Measurements from ENCODE around the gene ARTN. TPM values are rescaled to one million over a fixed set of nuclear protein-coding genes. Genes with fewer than 3 reads are reported as not detected.

The ARTN gene
- total and polyA plus RNA-seq, 4 donors: 0.61 to 3.2 (median 1.9) TPM; not detected in 1

- Histone ChIP-seq H3K27me3 (ENCODE audit: control insufficient read depth, insufficient read depth, low read length) (peaks cover 19% of the 10 kb centered on the region), H3K4me1 (ENCODE audit: control insufficient read depth, insufficient read depth, low read length) (peaks cover 49% of the 10 kb centered on the region), H3K4me3 (ENCODE audit: low read depth, low read length) (no peak overlapping the region), H3K27ac (ENCODE audit: low read depth, low read length) (no peak overlapping the region), H3K9me3 (ENCODE audit: control insufficient read depth, insufficient read depth, low read length) (no peaks in the 10 kb centered on the region), H3K36me3 (ENCODE audit: control insufficient read depth, insufficient read depth, low read length) (peaks cover 18% of the 10 kb centered on the region)
- 2% methylated on average over 45 of the region's 48 CpGs for WGBS (ENCODE audit: insufficient coverage)
- DNase-seq (ENCODE audit: low read depth in 4 of 6, low spot score in 6 of 6): no peak
These were observed 2.3 kb downstream of the ARTN start for GRCh38 chr1:43935711-43936427.

GRCh38 chr1:43936431-43937151, 3.0 kb downstream of the ARTN start:
- H3K9me3 ChIP-seq (ENCODE audit: control insufficient read depth, insufficient read depth, low read length): no peaks in the 10 kb centered on the region
- peaks cover 13% of the 10 kb centered on the region for H3K36me3 ChIP-seq (ENCODE audit: control insufficient read depth, insufficient read depth, low read length)
- no peak overlapping the region for H3K27ac ChIP-seq (ENCODE audit: low read depth, low read length)
- H3K4me1 ChIP-seq (ENCODE audit: control insufficient read depth, insufficient read depth, low read length): peaks cover 49% of the 10 kb centered on the region
- WGBS (ENCODE audit: insufficient coverage): 5% methylated on average over 54 of the region's 56 CpGs
- peak overlapping the region; percentile 19 for H3K4me3 ChIP-seq (ENCODE audit: low read depth, low read length)
- peak in 2 of 6 donors; percentile 66 to 72 for DNase-seq (ENCODE audit: low read depth in 4 of 6, low spot score in 6 of 6)
- H3K27me3 ChIP-seq (ENCODE audit: control insufficient read depth, insufficient read depth, low read length): peaks cover 19% of the 10 kb centered on the region

- Histone ChIP-seq H3K36me3 (ENCODE audit: control insufficient read depth, insufficient read depth, low read length) (peaks cover 7% of the 10 kb centered on the region), H3K4me3 (ENCODE audit: low read depth, low read length) (no peak overlapping the region), H3K9me3 (ENCODE audit: control insufficient read depth, insufficient read depth, low read length) (no peaks in the 10 kb centered on the region), H3K4me1 (ENCODE audit: control insufficient read depth, insufficient read depth, low read length) (peaks cover 49% of the 10 kb centered on the region), H3K27ac (ENCODE audit: low read depth, low read length) (no peak overlapping the region), H3K27me3 (ENCODE audit: control insufficient read depth, insufficient read depth, low read length) (peaks cover 19% of the 10 kb centered on the region)
- WGBS (ENCODE audit: insufficient coverage): 88% methylated on average over 8 of the region's 8 CpGs
- DNase-seq (ENCODE audit: low read depth in 4 of 6, low spot score in 6 of 6): no peak
These were observed 3.7 kb downstream of the ARTN start for GRCh38 chr1:43937179-43937865.

- H3K4me1 ChIP-seq (ENCODE audit: control insufficient read depth, insufficient read depth, low read length): peaks cover 39% of the 10 kb centered on the region
- peaks cover 7% of the 10 kb centered on the region for H3K36me3 ChIP-seq (ENCODE audit: control insufficient read depth, insufficient read depth, low read length)
- 73% methylated on average over 6 of the region's 10 CpGs for WGBS (ENCODE audit: insufficient coverage)
- no peak for DNase-seq (ENCODE audit: low read depth in 4 of 6, low spot score in 6 of 6)
- peaks cover 10% of the 10 kb centered on the region for H3K27me3 ChIP-seq (ENCODE audit: control insufficient read depth, insufficient read depth, low read length)
- H3K4me3 ChIP-seq (ENCODE audit: low read depth, low read length): no peak overlapping the region
- no peaks in the 10 kb centered on the region for H3K9me3 ChIP-seq (ENCODE audit: control insufficient read depth, insufficient read depth, low read length)
- no peak overlapping the region for H3K27ac ChIP-seq (ENCODE audit: low read depth, low read length)
These were observed 4.8 kb downstream of the ARTN start for GRCh38 chr1:43938383-43938782.

- no peak overlapping the region for H3K27ac ChIP-seq (ENCODE audit: low read depth, low read length)
- peaks cover 3% of the 10 kb centered on the region for H3K27me3 ChIP-seq (ENCODE audit: control insufficient read depth, insufficient read depth, low read length)
- H3K36me3 ChIP-seq (ENCODE audit: control insufficient read depth, insufficient read depth, low read length): peaks cover 7% of the 10 kb centered on the region
- peak in 1 of 6 donors; percentile 33 for DNase-seq (ENCODE audit: low read depth in 4 of 6, low spot score in 6 of 6)
- no peak overlapping the region for H3K4me3 ChIP-seq (ENCODE audit: low read depth, low read length)
- H3K4me1 ChIP-seq (ENCODE audit: control insufficient read depth, insufficient read depth, low read length): peaks cover 32% of the 10 kb centered on the region
- no peaks in the 10 kb centered on the region for H3K9me3 ChIP-seq (ENCODE audit: control insufficient read depth, insufficient read depth, low read length)
- WGBS (ENCODE audit: insufficient coverage): 67% methylated on average over 2 of the region's 3 CpGs
These were observed 5.4 kb downstream of the ARTN start for GRCh38 chr1:43938892-43939587.

- H3K36me3 ChIP-seq (ENCODE audit: control insufficient read depth, insufficient read depth, low read length): peaks cover under 1% of the 10 kb centered on the region
- DNase-seq (ENCODE audit: low read depth in 4 of 6, low spot score in 6 of 6): no peak
- peaks cover 26% of the 10 kb centered on the region for H3K4me1 ChIP-seq (ENCODE audit: control insufficient read depth, insufficient read depth, low read length)
- 88% methylated on average over 3 of the region's 3 CpGs for WGBS (ENCODE audit: insufficient coverage)
- H3K27me3 ChIP-seq (ENCODE audit: control insufficient read depth, insufficient read depth, low read length): no peaks in the 10 kb centered on the region
- H3K4me3 ChIP-seq (ENCODE audit: low read depth, low read length): no peak overlapping the region
- H3K9me3 ChIP-seq (ENCODE audit: control insufficient read depth, insufficient read depth, low read length): no peaks in the 10 kb centered on the region
- H3K27ac ChIP-seq (ENCODE audit: low read depth, low read length): no peak overlapping the region
These were observed 8.8 kb downstream of the ARTN start for GRCh38 chr1:43942411-43942810.

GRCh38 chr1:43944860-43945259, 11.3 kb downstream of the ARTN start:
- H3K27ac ChIP-seq (ENCODE audit: low read depth, low read length): no peak overlapping the region
- H3K27me3 ChIP-seq (ENCODE audit: control insufficient read depth, insufficient read depth, low read length): no peaks in the 10 kb centered on the region
- 100% methylated on average over 1 of the region's 1 CpG for WGBS (ENCODE audit: insufficient coverage)
- H3K36me3 ChIP-seq (ENCODE audit: control insufficient read depth, insufficient read depth, low read length): peaks cover 9% of the 10 kb centered on the region
- H3K9me3 ChIP-seq (ENCODE audit: control insufficient read depth, insufficient read depth, low read length): no peaks in the 10 kb centered on the region
- DNase-seq (ENCODE audit: low read depth in 4 of 6, low spot score in 6 of 6): no peak
- H3K4me3 ChIP-seq (ENCODE audit: low read depth, low read length): no peak overlapping the region
- H3K4me1 ChIP-seq (ENCODE audit: control insufficient read depth, insufficient read depth, low read length): peaks cover 46% of the 10 kb centered on the region

GRCh38 chr1:43945674-43946235, 12.2 kb downstream of the ARTN start:
- WGBS (ENCODE audit: insufficient coverage): 0% methylated on average over 2 of the region's 3 CpGs
- DNase-seq (ENCODE audit: low read depth in 4 of 6, low spot score in 6 of 6): no peak
- H3K36me3 ChIP-seq (ENCODE audit: control insufficient read depth, insufficient read depth, low read length): peaks cover 16% of the 10 kb centered on the region

More at GRCh38 chr1:43945674-43946235, 12.2 kb downstream of the ARTN start:
- no peaks in the 10 kb centered on the region for H3K9me3 ChIP-seq (ENCODE audit: control insufficient read depth, insufficient read depth, low read length)
- peak overlapping the region; percentile 93 for H3K4me3 ChIP-seq (ENCODE audit: low read depth, low read length)
- H3K27me3 ChIP-seq (ENCODE audit: control insufficient read depth, insufficient read depth, low read length): no peaks in the 10 kb centered on the region
- peaks cover 48% of the 10 kb centered on the region for H3K4me1 ChIP-seq (ENCODE audit: control insufficient read depth, insufficient read depth, low read length)
- H3K27ac ChIP-seq (ENCODE audit: low read depth, low read length): peak overlapping the region; percentile 93
